GM18858 (cell line): ENCODE results near the gene USF1.
"Not testable (repeated sequence)": the region's sequence is repeated elsewhere in the genome, so short reads cannot be mapped to it uniquely, and the experiment has no call there.

ENCODE experiments used
- ATAC-seq: cut with Tn5 transposase; IDR thresholded peaks from one replicate; pipeline ENCODE4 v1.9.1; 2021; ENCODE audit not compliant: unreplicated experiment

USF1 gene

DNA sequence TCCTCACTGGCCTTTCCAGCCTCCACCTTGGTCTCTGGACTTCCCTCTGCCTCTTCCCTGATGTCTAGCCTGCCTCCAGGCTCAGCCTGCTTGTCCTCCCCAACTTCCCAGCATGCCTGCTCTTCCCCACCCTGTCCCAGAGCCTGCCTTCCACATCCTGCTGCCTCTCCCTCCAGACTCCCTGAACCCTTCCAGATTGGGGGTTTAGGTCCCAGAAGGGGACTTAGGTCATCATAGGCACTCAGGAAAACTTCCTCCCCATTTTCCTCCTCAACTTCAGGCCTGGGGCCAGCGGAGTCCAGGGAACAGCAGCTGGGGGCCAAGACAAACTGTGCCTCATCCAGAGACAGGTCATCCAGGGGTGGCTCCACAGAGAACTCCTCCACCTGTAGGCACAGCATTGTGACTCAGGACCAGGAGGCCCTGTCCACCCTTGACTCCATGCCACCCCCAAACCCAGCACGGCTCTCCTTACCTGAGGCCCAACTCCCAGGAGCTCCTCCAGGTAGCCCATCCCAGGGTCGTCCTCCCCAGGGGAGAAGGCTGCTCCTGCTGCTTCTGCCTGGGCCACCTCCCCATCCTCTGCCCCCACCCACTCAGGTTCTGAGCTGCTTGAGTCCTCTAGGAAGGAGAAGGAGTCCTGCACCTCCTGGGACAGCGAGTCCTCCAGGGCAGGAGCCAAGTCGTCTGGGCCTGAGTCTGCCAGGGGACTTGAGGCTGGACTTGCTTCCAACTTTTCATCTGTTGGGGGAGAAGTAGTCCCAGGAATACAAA is 3.4 kb upstream of the USF1 start:
- no peak for ATAC-seq

DNA sequence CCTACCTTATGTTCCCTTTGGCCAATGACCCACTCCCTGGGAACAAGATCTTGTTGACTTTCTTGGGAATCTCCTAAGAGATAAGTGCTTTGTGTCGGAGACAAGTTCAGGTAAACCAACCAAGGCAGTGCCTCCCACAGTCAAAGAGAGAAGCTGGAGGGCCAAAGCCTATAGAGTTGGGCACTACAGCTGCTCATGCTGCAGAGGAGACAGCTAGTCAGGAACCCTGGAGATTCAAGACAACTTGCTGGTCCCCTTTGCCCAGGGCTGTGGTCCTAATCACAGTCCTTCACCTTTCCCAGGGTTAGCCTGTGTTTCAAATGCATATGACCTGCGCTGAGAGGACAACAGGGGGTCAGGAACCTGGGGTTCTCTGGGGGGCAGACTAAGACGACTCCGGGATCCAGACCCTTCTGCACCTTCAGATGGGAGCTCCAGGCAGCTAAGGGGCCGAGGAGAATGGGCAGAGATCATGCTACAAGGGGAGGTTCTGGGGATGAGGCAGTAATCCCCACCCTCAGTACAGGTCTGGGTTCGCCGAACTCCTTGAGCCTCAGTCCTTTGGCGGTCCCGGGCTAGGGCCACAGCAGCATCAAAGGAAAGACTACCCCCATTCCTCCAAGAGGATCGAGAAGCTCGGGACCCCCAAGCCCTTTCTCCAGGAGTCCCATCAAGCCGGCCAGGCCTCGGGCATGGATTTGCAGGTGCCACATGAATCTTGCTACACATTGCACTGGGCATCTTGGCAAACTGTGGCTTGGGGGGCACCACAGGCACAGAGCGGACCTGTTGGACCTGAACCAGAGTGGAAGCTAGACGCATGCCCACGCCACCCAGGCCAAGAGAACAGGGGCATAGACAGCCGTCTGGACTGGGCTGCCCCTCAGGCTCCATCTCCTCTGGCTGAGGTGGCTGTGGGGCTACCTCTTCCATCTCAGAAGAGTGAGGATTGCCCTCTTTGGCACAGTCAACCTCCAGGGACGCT is 2.0 kb upstream of the USF1 start:
- no peak for ATAC-seq

DNA sequence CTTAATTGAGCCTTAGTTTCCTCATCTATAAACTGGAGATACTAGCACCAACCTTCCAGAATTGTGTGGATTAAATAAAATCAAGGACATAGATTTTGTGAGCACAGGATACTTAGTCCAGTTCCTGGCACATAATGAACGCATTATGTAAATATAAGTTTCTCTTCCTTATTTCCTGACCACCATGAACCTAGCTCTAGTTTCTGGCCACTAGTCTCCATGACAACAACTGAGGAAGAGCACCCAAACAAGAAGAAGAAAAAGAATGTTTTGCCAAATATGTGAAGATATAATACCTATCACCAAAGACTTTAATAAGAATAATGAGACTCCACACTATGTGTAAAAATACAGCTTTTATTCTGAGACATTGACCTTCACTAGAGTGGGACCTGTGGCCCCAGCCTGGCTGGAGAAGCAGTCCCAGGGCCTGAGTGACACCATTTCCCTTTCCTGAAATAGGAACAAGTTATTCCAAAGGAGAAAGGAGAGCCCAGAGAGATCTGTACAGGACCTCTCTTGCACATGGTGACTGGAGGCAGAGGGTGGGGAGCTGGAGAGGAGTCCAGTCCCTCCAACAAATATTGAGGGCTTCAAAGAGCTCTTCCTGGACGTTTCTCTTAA is 940 bp upstream of the USF1 start:
- ATAC-seq = peak; percentile 42

DNA sequence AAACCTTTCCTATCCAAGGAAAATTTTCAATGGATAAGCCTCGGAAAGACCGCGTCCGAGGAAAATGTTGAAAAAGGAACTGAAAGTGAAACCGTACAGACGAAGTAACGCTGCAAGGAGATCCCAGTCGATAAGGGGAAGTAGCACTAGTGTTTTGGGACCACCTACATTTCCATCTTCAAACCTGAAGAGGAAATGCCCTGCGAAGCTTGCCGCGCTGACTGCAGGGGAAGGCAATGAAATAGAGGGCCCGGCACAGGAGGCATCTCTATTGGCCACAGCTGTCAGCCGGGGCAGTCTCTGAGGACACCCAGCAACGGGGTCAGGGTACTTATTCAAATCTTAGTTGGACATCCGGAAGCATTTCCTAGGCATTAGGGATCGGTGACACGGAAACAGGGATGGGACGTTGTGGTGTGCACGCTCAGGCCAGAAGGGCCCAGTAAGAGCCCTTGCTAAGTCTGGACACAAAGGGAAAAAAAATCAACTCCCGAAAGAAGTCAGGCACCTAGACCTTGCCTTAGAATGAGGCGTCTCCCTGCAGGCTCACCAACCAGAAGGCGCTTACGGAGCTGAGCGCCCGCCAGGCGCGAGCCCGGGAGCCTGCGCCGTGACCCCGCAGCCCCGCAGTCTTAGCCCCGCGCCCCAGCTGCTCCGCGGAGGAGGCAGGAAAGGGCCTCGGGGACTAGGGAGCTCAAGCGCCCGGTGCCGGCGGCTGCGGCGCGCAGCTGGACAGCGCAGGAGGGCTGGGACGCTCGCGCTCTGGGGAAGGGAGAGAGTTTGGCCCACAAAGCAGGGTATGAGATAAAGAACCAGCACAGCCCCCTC is 655 bp downstream of the USF1 start:
- ATAC-seq = peak; percentile 34

DNA sequence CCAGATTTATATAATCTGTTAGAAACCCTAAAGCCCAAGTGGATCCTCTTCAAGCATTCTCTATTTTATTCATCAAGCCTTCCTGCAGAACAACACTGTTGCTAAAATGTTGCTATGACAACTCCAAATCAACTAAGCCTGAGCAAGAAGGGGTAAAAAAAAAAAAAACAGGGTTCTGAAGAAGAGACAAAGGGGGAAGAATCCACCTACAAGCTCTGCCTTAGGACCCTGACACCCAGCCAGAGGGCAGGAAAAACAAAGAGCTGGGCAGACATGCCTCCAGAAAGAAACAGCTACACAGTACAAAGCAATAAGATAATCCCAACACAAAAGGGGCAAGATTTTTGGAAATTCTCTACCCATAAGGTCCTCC is 1.3 kb downstream of the USF1 start:
- ATAC-seq = peak; percentile 6

DNA sequence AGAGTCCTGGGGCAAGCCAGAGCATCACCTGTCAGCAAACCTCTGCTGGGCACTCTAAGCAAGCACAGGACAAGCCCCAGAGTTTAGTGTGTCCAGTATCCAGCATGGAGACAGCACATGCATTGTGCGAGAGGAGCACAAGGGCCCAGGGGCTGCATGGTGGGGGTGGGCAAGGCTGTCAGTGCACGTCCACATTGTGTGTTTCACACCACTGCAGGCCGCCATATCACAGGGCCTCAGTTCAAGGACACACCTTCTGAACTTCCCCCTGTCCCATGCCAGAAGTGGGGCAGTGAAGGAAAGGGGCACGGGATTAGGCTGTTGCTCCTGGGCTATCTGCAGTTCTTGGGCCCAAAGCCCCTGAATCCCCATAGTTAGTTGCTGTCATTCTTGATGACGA is 6.2 kb downstream of the USF1 start:
- ATAC-seq = no peak

DNA sequence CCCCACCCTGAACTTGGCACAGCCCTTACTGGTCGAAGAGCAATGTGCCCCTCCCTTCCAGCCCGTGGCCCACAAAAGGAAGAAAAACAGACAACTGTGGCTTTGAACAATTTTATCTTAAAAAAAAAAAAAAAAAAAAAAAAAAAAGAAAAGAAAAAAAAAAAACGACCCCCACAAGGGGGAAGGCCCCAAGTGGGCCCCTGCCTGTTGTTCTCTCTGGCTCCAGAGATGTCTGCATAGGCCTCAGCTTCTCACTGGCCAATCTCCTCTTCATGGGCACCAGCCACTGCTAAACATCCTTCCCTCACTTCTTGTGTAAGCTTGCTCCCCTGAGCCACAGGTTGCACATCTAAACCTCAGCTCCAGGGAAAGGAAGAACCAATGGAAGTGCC is 6.6 kb downstream of the USF1 start:
- ATAC-seq = no peak

DNA sequence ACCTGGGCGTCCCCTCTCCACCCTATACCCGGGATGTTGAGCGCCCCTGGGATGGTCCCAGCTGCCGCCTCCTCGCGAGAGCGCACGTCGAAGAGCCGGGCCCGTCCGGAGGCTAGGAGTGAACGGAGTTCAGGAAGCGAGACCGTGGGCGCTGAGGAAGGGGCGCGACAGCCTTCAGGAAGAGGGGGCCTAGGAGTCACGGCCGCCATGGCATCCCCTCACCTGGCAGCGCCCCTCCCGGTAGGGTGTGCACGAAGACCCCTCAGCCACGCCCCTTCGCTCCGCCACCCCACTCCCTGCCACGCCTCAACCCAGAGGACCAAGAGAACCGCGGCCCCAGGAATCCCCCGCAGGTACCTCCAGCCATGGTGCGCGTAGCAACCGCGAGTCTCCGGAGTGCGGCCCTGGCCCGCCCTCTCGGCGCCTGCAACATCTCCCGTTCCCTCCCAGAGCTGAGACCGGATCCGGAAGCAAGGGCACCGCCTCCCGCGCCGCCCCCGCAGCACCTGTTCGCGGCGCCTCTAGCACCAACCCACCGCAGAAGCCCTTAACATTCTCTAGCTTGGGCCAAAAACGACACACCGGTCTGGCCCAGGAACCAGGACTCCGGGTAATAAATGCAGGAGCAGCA is 7.1 kb downstream of the USF1 start, which contains the start of gene TSTD1:
TSTD1 (minus strand) TSS at position 442 of the 631 bp plus-strand sequence; CDS start at position 367, 75 bp downstream.
- ATAC-seq = peak; percentile 63

DNA sequence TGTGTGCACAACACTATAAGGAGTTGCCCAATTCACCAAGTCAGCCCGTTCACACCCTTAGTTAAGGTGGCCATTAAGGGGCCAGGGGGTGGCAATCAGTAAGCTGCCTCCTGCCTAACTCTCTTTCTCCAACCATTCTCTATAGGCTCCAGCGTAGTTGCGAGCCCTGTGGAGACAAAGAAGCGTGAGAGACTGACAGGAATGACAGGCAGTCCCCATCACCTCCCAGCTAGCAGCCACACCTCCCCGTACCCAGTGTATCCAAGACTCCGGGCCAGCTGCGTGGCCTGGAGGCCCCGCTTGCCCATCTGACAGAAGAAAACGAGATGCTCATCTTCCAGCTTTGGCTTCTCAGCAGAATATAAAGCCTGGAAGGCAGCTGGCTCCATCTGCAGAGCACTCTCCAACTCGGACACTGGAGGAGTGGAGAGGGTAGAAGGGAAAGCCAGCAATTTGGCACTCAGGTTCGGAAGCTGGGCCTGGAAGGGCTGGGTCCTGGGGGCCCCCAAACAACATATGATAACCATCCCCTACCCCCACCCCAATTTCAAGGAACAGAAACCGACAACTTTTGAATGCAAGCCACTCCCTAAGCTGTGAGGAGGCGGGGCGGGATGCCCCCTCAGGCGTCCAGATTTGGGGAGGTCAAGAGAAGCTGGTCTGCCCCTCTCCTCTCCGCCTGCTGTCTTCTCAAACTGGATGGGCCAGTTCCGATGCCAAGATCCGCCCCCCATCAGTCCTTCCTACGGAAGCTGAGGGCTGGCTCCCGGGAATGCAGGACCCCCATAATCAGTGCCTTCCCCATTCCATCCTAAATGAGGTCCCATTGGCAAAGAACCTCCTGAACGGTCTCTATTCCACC is 7.9 kb downstream of the USF1 start:
- no peak for ATAC-seq

DNA sequence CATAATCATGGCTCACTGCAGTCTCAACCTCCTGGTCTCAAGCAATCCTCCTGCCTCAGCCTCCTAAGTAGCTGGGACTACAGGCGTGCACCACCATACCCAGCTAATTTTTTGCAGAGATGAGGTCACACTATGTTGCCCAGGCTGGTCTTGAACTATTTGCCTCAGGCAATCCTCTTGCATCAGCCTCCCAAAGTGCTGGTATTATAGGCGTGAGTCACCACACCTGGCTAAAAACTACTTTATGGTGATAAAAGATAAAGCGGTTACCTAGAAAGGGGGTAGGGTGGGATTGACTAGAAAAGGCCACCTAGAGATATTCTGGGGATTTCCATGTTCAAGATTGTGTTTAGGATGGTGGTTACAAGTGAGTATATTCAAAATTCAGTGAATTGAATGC is 12.0 kb downstream of the USF1 start:
- ATAC-seq = no peak

DNA sequence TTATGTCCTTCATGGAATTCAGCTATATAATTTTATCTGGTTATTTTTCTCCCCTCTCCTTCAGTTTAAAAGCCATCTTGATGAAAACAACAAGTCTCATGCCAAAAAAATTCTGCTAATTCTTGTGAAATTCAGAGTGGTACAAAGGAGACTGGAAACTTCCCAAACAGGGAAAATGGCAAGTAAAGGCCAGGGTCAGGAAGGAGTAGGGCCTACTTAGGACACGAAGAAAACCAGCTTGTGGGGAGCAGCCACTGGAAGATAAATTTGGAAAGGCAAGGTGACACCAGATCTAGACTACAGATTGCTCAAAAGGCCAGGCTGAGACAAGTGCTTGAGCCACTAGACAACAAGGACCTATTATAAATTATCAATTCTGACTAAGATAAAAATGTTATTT is 13.4 kb downstream of the USF1 start:
- ATAC-seq = no peak

DNA sequence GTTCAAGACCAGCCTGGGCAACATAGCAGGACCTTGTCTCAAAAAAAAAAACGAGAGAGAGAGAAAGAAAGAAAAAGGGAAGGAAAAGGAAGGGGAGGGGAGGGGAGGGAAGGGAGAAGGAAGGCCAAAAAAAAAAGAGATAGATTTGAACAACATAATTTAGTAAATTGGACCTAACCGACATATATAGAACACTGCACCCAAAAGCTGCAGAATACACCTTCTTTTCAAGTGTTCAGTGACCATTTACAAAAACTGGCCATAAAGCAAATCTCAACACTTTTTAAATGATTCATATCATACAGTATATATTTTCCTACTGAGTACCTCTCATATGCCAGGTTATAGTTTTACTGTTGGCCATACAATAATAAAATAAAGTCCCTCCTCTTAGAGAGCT is 13.9 kb downstream of the USF1 start:
- no peak for ATAC-seq

DNA sequence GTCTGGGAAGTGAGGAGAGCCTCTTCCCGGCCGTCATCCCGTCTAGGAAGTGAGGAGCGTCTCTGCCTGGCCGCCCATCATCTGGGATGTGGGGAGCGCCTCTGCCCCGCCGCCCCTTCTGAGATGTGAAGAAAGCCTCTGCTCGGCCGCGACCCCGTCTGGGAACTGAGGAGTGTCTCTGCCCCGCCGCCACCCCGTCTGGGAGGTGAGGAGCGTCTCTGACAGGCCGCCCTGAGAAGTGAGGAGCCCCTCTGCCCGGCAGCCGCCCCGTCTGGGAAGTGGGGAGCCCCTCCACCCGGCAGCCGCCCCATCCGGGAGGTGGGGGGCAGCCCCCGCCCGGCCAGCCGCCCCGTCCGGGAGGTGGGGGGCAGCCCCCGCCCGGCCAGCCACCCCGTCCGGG is 16.3 kb downstream of the USF1 start:
- not testable (repeated sequence) for ATAC-seq

DNA sequence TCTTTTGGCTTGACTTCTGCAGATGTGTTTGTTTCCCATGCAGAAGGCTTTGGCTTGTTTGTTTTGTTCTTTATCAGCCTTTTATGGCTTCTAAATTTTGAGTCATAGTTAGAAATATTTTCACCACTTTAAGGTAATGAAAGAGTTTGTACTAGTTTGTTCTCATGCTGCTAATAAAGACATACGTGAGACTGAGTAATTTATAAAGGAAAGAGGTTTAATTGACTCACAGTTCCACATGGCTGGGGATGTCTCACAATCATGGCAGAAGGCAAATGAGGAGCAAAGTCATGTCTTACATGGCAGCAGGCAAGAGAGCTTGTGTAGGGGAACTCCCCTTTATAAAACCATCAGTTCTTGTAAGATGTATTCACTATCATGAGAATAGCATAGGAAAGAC is 18.8 kb downstream of the USF1 start:
- ATAC-seq = not testable (repeated sequence)

DNA sequence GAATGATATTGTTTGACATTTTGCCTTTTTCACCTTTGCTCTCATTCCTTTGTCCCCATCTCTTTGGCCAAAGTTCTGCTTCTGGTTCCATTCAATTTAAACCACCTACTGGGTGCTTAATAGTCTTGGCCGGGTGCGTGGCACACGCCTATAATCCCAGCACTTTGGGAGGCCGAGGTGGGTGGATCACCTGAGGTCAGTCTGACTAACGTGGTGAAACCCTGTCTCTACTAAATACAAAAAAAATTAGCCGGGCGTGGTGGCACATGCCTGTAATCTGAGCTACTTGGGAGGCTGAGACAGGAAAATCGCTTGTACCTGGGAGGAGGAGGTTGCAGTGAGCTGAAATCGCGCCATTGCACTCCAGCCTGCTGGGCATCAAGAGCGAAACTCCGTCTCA is 23.3 kb downstream of the USF1 start:
- ATAC-seq = not testable (repeated sequence)

DNA sequence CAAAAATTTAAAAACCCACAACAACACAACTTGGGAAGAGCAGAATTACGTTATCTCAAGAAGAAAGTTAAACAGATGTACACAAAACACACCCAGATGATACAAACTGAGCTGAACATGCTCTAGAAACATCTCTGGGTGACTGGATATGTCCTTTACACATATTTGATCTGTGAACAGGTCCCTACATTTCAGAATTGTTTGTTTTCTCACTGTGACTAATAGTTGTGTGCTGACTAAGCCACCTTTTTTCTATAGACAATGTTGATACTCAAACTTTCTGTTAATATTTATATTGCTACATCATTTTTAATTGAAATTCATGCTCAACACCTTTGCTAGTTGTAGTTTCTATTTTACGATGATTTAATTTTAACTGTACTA is 23.8 kb downstream of the USF1 start:
- ATAC-seq = no peak

DNA sequence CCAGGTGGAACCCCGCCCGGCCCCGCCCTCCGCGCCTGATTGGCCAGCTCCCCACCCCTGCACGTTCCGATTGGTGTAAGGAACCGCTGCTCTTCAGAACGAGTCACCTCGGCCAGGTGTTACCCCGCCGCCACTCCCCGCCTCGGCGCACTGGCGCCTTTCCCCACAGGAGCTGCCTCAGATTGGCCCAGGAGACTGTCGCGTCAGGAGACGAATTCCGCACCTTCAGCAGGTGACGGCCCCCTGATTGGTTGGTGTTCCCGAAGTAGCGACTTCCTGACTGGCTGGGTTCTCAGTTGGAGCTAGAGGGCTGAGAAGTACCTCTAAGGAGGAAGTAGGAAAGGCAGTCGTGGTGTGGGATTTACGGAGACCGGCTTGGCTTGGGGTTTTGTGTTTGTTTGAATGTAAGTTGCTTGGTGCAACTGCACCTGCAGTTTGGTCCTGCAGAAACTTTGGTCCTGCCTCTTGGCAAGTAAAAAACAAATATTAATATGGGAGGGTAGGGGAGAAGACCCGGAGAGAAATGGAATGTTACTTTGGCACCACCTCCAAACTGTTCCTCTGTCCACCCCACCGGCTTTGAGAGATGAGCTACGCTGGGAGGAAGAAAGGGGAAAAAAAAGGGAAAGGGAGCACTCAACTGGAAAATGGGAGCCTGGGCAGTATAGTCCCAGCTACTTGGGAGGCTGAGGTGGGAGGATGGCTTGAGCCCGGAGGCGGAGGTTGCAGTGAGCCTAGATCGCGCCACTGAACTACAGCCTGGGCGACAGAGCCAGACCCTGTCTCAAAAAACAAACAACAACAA is 24.4 kb downstream of the USF1 start:
- peak; percentile 66 for ATAC-seq

DNA sequence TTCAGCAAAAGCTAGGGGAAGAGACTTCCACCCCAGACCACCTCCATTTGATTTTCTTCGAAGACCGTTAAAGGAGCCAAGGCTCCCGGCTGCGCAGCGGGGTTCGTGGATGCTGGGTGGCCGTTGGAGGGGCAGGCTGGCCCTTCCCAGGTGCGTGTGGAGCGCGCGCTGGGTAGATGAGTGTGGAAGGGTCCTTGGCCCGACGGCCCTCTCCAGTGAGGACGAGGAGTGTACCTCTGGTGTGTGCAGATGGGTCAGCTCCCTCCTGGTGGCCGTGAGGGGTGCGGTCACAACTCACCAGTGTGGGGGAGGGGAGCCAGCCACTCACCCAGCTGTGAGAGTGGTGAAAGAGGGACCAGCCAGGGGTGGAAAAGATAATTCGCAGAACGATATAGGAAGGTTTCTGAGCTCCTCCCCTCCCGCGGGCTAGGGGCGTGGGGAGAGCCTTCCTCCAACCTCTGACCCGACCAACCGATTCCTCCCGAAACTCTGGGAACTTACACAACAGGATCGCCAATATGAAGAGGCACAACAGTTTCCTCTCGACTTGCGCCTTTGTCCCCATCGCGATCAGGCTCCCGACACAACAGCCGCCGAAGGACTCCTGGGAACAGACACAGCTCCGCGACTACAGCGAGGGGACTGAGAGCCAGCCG is 25.1 kb downstream of the USF1 start, which contains the start of gene F11R:
F11R (minus strand) TSS at position 644 of the 656 bp plus-strand sequence; CDS start at position 565, 79 bp downstream.
- peak; percentile 25 for ATAC-seq
